HAP-1 (cell line): Measurements from ENCODE around the gene THOP1.

ENCODE experiments used
- DNase-seq, 2 experiments: peaks; one replicate each; pipeline ENCODE4 v3.0.0-alpha.2; 2016 to 2020; ENCODE audit warnings: low spot score in 2 of 2
- H3K27me3 ChIP-seq: fragments of 250-450 bp; sonication (Bioruptor Pico); 2 replicates; pipeline ENCODE4 v1.5.1; 2020; ENCODE audit warnings: low read depth, mild to moderate bottlenecking, moderate library complexity
- H3K36me3 ChIP-seq: fragments of 250-450 bp; sonication (Bioruptor Pico); replicated peaks from 2 replicates; pipeline ENCODE4 v1.5.1; 2020; ENCODE audit warnings: mild to moderate bottlenecking
- H3K4me1 ChIP-seq: fragments of 250-450 bp; sonication (Bioruptor Pico); 2 replicates; pipeline ENCODE4 v1.5.1; 2020; ENCODE audit warnings: mild to moderate bottlenecking
- H3K4me3 ChIP-seq: fragments of 250-450 bp; sonication (Bioruptor Pico); 2 replicates; pipeline ENCODE4 v1.5.1; 2020; ENCODE audit warnings: mild to moderate bottlenecking, moderate library complexity
- H3K9me3 ChIP-seq: fragments of 250-450 bp; sonication (Bioruptor Pico); 2 replicates; pipeline ENCODE4 v1.5.1; 2020; ENCODE audit warnings: mild to moderate bottlenecking, moderate library complexity
- in situ Hi-C: fragments of 300-500 bp; cut with MboI; formaldehyde crosslinking; loops from 3 replicates; pipeline ENCODE4 v1.14.3; 2020; ENCODE audit warnings: low sequenced_read_pairs, inconsistent platforms, mixed read lengths

THOP1 gene

DNA sequence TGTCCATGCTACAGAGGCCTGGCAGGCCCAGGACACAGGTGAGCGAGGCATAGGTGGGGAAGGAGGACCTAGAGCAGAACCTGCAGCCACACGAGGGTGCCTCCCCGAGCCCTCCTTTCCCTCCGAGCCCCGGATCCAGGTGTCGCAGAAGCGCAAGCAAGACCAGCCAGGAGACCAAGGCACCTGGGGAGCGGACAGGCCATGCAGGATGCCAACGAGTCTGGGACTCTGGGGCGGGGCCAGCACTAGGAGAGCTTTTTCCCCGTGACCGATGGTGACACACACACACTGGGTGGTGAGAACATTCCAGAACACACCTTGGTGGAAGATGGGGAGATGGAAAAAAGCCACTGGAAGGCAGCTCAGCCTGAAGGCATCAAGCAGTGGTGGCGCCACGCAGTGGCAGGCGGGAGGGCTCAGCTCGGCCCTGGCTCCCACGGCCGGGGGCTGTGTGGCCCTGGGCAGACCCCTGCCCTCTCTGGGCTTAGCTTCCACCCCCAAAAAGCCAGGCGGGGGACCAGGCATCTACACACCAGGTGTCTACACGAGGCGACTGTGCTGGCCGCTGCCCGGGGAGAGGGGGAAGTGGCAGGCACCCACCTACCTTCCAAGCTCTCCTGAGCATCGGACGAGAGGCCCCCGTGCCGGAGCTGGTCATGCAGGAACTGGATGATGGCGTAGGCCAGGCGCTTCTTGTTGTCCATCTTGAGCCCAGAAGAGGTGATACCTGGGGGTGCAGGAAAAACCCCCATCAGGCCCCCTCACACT, 16.8 kb upstream of the THOP1 start:
- H3K9me3 ChIP-seq, result no peaks in the 10 kb centered on the region
- peaks cover 60% of the 10 kb centered on the region for H3K36me3 ChIP-seq
- in situ Hi-C loops, result no loop called here

GRCh38 chr19:2769218-2769617, 16.1 kb upstream of the THOP1 start:
- H3K4me1 ChIP-seq, result no peaks in the 10 kb centered on the region
- no peak overlapping the region for H3K4me3 ChIP-seq
- no peaks in the 10 kb centered on the region for H3K27me3 ChIP-seq
- DNase-seq, result no peak
- in situ Hi-C loops, result no loop called here
- H3K9me3 ChIP-seq, result no peaks in the 10 kb centered on the region
- H3K36me3 ChIP-seq, result peaks cover 53% of the 10 kb centered on the region

More for the DNA sequence above, 16.8 kb upstream of the THOP1 start:
- H3K4me1 ChIP-seq, result no peaks in the 10 kb centered on the region
- no peaks in the 10 kb centered on the region for H3K27me3 ChIP-seq
- no peak overlapping the region for H3K4me3 ChIP-seq
- no peak for DNase-seq

GRCh38 chr19:2770055-2771013, 15.0 kb upstream of the THOP1 start:
- H3K36me3 ChIP-seq, result peaks cover 43% of the 10 kb centered on the region
- H3K4me3 ChIP-seq, result no peak overlapping the region
- H3K27me3 ChIP-seq, result no peaks in the 10 kb centered on the region
- no peaks in the 10 kb centered on the region for H3K9me3 ChIP-seq
- DNase-seq, result no peak
- H3K4me1 ChIP-seq, result no peaks in the 10 kb centered on the region
- in situ Hi-C loops, result no loop called here

DNA sequence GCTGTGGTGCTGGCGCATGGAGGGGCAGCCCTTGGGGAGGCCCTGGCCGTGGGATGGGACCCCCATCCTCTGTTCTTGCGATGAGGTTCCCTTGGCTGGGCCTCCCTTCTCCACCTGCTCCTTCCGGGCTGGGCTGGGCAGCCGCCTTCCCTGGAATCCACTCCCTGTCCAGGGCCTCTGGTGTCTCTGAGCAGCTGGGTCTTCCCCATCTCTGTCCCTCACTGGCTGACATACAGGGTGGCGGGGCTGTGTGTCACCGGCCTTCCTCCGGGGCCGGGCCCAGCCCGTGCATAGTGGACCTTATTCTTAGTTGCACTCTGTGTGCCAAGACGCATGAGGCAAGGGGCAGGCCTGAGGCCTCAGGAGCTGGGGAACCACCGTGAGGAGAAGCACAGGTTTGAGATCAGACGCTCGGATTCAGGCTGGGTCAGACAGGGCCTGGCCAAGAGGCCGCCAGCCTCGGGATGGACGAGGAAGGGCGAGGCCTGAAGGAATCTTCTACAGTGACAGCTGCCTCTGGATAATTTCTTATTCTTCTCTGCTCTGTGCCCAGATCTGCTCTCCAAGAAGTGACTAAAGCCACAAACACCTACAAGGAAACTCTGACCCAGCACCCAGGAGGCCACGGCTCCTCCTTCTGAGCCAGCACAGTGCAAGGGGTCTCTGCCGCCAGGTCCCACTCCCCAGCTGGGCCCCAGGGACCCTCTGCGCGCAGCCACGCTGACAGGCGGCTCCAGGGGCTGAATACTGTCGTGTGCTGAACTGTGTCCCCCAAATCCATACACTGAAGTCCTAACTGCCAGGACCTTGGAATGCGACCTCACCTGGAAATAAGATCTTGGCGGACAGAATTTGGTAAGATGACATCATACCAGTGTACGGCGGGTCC, 13.3 kb upstream of the THOP1 start:
- no peak for DNase-seq
- in situ Hi-C loops, result no loop called here
- H3K36me3 ChIP-seq, result peaks cover 33% of the 10 kb centered on the region

DNA sequence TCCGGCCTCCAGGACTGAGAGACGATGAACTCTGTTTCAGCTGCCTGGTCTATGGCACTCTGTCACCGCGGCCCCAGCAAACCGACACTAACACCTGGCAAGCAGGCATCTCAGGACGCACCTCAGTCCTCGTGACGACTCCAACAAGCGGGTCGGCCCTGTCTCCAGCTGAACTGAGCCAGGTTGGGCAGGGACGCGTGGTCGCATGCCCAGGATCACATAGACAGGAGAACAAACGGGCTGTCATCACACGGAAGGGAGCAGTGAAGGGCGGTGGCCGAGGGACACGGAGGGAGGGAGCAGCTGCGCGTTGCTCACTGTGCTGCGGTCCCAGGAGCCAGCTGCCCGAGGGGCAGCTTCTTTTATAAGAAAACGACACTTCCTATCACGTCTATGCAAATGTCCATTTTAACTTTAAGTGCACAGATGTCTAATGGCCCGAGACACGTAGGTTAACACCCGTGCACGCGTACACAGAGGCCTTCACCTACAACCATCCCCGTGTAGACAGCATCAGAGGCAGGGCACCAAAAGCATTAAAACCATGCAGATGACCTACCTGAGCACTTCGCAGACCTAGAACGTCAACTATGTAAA, 11.1 kb upstream of the THOP1 start:
- Histone ChIP-seq H3K36me3 (peaks cover 31% of the 10 kb centered on the region), H3K4me3 (no peak overlapping the region), H3K4me1 (no peaks in the 10 kb centered on the region), H3K9me3 (no peaks in the 10 kb centered on the region), H3K27me3 (no peaks in the 10 kb centered on the region)
- in situ Hi-C loops, result no loop called here
- no peak for DNase-seq

More for the DNA sequence above, 13.3 kb upstream of the THOP1 start:
- Histone ChIP-seq H3K4me1 (no peaks in the 10 kb centered on the region), H3K9me3 (no peaks in the 10 kb centered on the region), H3K27me3 (no peaks in the 10 kb centered on the region), H3K4me3 (no peak overlapping the region)

DNA sequence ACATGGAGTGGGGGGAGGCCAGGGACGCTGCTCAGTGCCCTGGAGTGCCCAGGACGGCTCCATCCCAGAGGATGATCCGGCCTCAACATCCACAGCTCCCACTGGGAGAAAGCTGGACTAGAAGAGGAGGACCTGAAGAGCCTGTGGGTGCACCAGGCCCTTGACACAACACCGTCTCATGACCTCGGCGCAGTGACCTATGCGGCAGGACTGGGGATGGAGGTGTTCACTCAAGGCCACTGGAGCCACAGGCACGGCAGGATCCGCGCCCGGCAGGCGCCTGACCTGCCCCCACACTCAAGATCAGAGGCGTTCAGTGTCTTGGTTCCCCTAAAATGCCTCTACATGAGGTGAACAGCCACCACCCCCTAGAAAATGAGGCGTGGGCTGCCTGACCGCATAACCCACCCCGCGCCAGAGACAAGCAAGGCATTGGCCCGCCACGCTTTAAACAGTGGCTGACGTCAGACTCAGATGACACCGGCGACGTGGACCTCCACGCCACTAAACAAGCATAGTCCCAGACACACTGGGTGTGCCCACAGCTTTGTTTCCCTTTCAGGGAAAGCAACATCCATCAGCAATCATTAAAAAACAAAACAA, 10.2 kb upstream of the THOP1 start:
- Histone ChIP-seq H3K4me3 (no peak overlapping the region), H3K27me3 (no peaks in the 10 kb centered on the region), H3K9me3 (no peaks in the 10 kb centered on the region), H3K4me1 (no peaks in the 10 kb centered on the region), H3K36me3 (peaks cover 35% of the 10 kb centered on the region)
- in situ Hi-C loops, result no loop called here
- no peak for DNase-seq

GRCh38 chr19:2775556-2776430, 9.5 kb upstream of the THOP1 start:
- H3K4me3 ChIP-seq, result no peak overlapping the region
- DNase-seq, result no peak
- in situ Hi-C loops, result no loop called here
- H3K27me3 ChIP-seq, result no peaks in the 10 kb centered on the region
- no peaks in the 10 kb centered on the region for H3K4me1 ChIP-seq
- H3K36me3 ChIP-seq, result peaks cover 35% of the 10 kb centered on the region
- no peaks in the 10 kb centered on the region for H3K9me3 ChIP-seq

- H3K4me1 ChIP-seq, result peaks cover 9% of the 10 kb centered on the region
- no peaks in the 10 kb centered on the region for H3K9me3 ChIP-seq
- no peaks in the 10 kb centered on the region for H3K27me3 ChIP-seq
- no peak for DNase-seq
- H3K4me3 ChIP-seq, result no peak overlapping the region
- peaks cover 31% of the 10 kb centered on the region for H3K36me3 ChIP-seq
- in situ Hi-C loops, result no loop called here
These were observed 7.2 kb upstream of the THOP1 start for GRCh38 chr19:2777952-2778683.

- DNase-seq, result no peak
- Histone ChIP-seq H3K36me3 (peaks cover 31% of the 10 kb centered on the region), H3K9me3 (no peaks in the 10 kb centered on the region), H3K4me1 (peaks cover 14% of the 10 kb centered on the region), H3K4me3 (no peak overlapping the region), H3K27me3 (no peaks in the 10 kb centered on the region)
- in situ Hi-C loops, result no loop called here
These were observed 6.1 kb upstream of the THOP1 start for GRCh38 chr19:2779121-2779740.

DNA sequence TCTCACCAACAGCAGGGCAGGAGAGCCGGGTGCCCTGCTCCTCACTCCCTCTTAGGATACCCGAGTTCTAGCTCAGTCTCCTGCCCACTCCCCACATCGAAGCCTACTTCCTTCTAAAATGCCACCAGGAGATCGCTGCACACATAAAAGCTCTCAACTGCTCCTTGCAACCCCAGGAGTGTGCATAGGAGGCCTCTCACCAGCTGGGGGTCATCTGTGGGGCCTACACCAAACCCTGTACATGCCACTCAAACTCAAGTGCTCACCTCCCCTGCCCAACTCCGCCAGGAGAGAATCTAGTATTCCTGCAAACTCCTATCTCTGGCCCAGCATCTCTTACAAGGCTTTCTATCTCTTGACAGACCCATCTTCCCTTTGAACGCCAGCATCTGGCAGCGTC, 5.0 kb upstream of the THOP1 start:
- no peaks in the 10 kb centered on the region for H3K27me3 ChIP-seq
- in situ Hi-C loops, result no loop called here

DNA sequence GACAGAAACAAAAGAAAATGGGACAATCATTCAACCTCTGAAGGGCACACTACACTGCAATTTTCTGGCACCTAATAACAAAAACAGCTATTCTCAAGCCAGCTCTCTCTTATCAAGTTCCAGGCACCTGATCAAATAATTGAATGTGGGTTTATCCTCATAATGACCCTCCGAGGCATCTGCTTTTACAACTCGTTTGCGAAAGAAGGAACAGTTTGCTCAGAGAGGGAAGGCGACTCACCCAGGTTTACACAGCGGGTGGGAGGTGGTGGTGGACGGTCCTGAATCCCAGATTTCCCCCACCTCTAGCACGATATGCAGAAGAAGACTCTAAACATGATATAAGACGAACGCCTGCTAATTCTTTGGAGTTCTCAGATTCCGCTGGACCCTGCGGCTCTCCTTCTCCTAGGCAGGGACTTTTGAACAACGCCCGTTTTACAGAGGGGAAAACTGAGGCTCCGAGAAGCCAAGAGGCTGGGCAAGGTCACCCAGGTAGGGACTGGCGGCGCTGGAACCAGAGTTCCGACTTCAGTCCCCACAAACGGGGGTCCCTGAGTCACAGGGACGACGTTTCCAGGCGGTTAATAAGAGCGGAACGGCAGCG, 2.9 kb upstream of the THOP1 start:
- DNase-seq, result no peak
- no peaks in the 10 kb centered on the region for H3K27me3 ChIP-seq
- peaks cover 20% of the 10 kb centered on the region for H3K4me1 ChIP-seq
- in situ Hi-C loops, result no loop called here
- peaks cover 30% of the 10 kb centered on the region for H3K36me3 ChIP-seq
- H3K4me3 ChIP-seq, result peak overlapping the region; percentile 88
- H3K9me3 ChIP-seq, result no peaks in the 10 kb centered on the region

More for the DNA sequence above, 5.0 kb upstream of the THOP1 start:
- no peaks in the 10 kb centered on the region for H3K9me3 ChIP-seq
- DNase-seq, result no peak
- peaks cover 31% of the 10 kb centered on the region for H3K36me3 ChIP-seq
- H3K4me1 ChIP-seq, result peaks cover 14% of the 10 kb centered on the region
- no peak overlapping the region for H3K4me3 ChIP-seq
